HepG2 (cell line): ENCODE data around the gene B9D2. TPM values are rescaled to one million over a fixed set of nuclear protein-coding genes. Genes with fewer than 3 reads are reported as not detected.

ENCODE experiments used
- FOXK1 ChIP-seq: sonication (generic); formaldehyde crosslinking; IDR thresholded peaks from 2 replicates; pipeline ENCODE4 v1.4.0; 2020; ENCODE audit warnings: low read depth, missing genetic modification reagents, borderline replicate concordance
- GATA4 ChIP-seq: sonication (generic); IDR thresholded peaks from 2 replicates; pipeline ENCODE4 v1.6.1; 2016; ENCODE audit warnings: antibody characterized with exemption, low read depth, borderline replicate concordance
- GRHL1 ChIP-seq: sonication (generic); formaldehyde crosslinking; conservative IDR thresholded peaks from 2 replicates; pipeline ENCODE4 v1.8.0; 2022; ENCODE audit warnings: missing genetic modification reagents
- LCORL ChIP-seq, 2 experiments: fragments of 450-650 bp in 1 of 2; sonication (generic) in 1 of 2; formaldehyde crosslinking in 1 of 2; IDR thresholded peaks; 2 replicates each; pipeline versions ENCODE4 v1.5.0 to v1.6.1; 2017 to 2020; ENCODE audit warnings: antibody characterized with exemption in 1 of 2, missing genetic modification reagents in 1 of 2
- MYC ChIP-seq: sonication (generic); formaldehyde crosslinking; IDR thresholded peaks from 2 replicates; pipeline ENCODE4 v1.9.0; 2021; ENCODE audit warnings: missing genetic modification reagents, borderline replicate concordance
- NFRKB ChIP-seq: fragments of 450-650 bp; IDR thresholded peaks from 2 replicates; pipeline ENCODE4 v1.6.1; 2017
- PATZ1 ChIP-seq: sonication (generic); formaldehyde crosslinking; IDR thresholded peaks from 2 replicates; pipeline ENCODE4 v1.4.0; 2020; ENCODE audit warnings: missing genetic modification reagents
- ZNF274 ChIP-seq: sonication (generic); formaldehyde crosslinking; IDR thresholded peaks from 2 replicates; pipeline ENCODE4 v1.5.1; 2020; ENCODE audit warnings: mild to moderate bottlenecking, missing genetic modification reagents
- ZNF644 ChIP-seq: IDR thresholded peaks from 2 replicates; pipeline ENCODE4 v1.6.1; 2016; ENCODE audit warnings: low read depth
- ZNF740 ChIP-seq: sonication (generic); formaldehyde crosslinking; IDR thresholded peaks from 2 replicates; pipeline ENCODE4 v1.4.0; 2020; ENCODE audit warnings: missing genetic modification reagents
- ZSCAN9 ChIP-seq: IDR thresholded peaks from 2 replicates; pipeline ENCODE4 v1.6.1; 2016; ENCODE audit warnings: borderline replicate concordance
- polyA plus RNA-seq, 8 experiments: library from polyadenylated mRNA; depleted of rRNA in 3 of 8; stranded (reverse) in 7 of 8; unstranded in 1 of 8; fragments of >200 nt; fragmentation: Illumina TruSeq in 4 of 8; extraction: Trizol in 4 of 8; gene quantifications; 2 replicates each; pipeline versions ENCODE4 v1.2.1 to v1.2.3, GENCODE V29; 2011 to 2016; ENCODE audit warnings: low read depth in 4 of 8, missing spikeins in 1 of 8, mixed read lengths in 1 of 8; ENCODE audit not compliant: insufficient read depth in 1 of 8
- total RNA-seq, 5 experiments: library from RNA; depleted of rRNA; stranded (reverse); fragments of >200 nt; fragmentation: Illumina TruSeq; extraction: Trizol; gene quantifications; 2 replicates each; pipeline ENCODE4 v1.2.3, GENCODE V29; 2016; ENCODE audit warnings: low read depth in 1 of 5
- TF ChIP-seq, protein P1 (sequence below): sonication (generic); formaldehyde crosslinking; IDR thresholded peaks from 2 replicates; pipeline ENCODE4 v1.4.0; 2020; ENCODE audit warnings: mild to moderate bottlenecking, missing genetic modification reagents, borderline replicate concordance
- TF ChIP-seq, protein P2 (sequence below): sonication (generic); formaldehyde crosslinking; conservative IDR thresholded peaks from 2 replicates; pipeline ENCODE4 v1.8.0; 2022; ENCODE audit warnings: low read depth, missing genetic modification reagents
- TF ChIP-seq, protein P3 (sequence below): sonication (generic); formaldehyde crosslinking; IDR thresholded peaks from 2 replicates; pipeline ENCODE4 v1.4.0; 2020; ENCODE audit warnings: missing genetic modification reagents

B9D2 gene
- total and polyA plus RNA-seq, 2 of the 13 experiments (the other 11 are each of a cell fraction or from before 2014, with no cell fraction given): 3.1 to 4.4 TPM

DNA sequence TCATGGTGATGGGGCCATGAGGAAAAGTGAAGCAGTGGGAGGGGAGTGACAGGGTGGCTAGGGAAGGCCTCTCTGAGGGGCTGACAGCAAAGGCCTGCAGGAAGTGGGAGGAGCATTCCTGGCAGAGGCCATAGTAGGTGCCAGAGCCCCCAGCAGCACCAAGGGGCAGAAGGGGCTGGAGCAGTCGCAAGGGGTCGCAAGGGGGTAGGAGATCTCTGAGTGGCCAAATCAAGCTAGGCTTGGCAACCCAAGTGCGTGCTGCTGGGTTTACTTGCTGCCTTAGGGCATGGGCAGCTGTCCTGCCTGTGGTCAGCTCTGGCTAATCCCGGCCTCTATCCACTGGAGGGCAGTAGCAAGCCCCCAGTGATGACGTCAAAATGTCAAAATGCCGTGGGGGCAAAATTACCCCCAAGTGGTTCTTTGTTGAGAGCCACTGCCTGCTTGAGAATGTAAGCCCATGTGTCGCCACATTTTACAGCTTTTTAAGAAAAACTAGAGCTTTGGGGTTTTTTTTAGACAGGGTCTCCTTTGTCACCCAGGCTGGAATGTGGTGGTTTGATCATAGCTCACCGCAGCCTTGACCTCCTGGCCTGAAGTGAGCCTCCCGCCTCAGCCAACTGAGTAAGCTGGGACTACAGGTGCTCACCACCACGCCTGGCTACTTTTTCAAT, 42.2 kb downstream of the B9D2 start (continued):
- TF ChIP-seq, protein P1, sequence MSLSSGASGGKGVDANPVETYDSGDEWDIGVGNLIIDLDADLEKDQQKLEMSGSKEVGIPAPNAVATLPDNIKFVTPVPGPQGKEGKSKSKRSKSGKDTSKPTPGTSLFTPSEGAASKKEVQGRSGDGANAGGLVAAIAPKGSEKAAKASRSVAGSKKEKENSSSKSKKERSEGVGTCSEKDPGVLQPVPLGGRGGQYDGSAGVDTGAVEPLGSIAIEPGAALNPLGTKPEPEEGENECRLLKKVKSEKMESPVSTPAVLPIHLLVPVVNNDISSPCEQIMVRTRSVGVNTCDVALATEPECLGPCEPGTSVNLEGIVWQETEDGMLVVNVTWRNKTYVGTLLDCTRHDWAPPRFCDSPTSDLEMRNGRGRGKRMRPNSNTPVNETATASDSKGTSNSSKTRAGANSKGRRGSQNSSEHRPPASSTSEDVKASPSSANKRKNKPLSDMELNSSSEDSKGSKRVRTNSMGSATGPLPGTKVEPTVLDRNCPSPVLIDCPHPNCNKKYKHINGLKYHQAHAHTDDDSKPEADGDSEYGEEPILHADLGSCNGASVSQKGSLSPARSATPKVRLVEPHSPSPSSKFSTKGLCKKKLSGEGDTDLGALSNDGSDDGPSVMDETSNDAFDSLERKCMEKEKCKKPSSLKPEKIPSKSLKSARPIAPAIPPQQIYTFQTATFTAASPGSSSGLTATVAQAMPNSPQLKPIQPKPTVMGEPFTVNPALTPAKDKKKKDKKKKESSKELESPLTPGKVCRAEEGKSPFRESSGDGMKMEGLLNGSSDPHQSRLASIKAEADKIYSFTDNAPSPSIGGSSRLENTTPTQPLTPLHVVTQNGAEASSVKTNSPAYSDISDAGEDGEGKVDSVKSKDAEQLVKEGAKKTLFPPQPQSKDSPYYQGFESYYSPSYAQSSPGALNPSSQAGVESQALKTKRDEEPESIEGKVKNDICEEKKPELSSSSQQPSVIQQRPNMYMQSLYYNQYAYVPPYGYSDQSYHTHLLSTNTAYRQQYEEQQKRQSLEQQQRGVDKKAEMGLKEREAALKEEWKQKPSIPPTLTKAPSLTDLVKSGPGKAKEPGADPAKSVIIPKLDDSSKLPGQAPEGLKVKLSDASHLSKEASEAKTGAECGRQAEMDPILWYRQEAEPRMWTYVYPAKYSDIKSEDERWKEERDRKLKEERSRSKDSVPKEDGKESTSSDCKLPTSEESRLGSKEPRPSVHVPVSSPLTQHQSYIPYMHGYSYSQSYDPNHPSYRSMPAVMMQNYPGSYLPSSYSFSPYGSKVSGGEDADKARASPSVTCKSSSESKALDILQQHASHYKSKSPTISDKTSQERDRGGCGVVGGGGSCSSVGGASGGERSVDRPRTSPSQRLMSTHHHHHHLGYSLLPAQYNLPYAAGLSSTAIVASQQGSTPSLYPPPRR (CRISPR knock-in tag): peak; percentile 9; the same call in 1 of the 2 replicates
- peak; percentile 12; the same call in 1 of the 2 replicates for TF ChIP-seq LCORL (IDR thresholded peaks at IDR 0.05)
- peak; percentile 68; the same call in 1 of the 2 replicates for TF ChIP-seq LCORL (CRISPR knock-in tag; IDR thresholded peaks at IDR 0.05)
- TF ChIP-seq, protein P2, sequence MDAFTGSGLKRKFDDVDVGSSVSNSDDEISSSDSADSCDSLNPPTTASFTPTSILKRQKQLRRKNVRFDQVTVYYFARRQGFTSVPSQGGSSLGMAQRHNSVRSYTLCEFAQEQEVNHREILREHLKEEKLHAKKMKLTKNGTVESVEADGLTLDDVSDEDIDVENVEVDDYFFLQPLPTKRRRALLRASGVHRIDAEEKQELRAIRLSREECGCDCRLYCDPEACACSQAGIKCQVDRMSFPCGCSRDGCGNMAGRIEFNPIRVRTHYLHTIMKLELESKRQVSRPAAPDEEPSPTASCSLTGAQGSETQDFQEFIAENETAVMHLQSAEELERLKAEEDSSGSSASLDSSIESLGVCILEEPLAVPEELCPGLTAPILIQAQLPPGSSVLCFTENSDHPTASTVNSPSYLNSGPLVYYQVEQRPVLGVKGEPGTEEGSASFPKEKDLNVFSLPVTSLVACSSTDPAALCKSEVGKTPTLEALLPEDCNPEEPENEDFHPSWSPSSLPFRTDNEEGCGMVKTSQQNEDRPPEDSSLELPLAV (CRISPR knock-in tag): no peak
- TF ChIP-seq MYC (CRISPR knock-in tag): no peak
- 0 out of 2 replicates have a peak, but pooled peaks have one; percentile 65 for TF ChIP-seq ZSCAN9 (CRISPR knock-in tag)
- TF ChIP-seq FOXK1 (CRISPR knock-in tag): no peak
- no peak for TF ChIP-seq ZNF644 (CRISPR knock-in tag)
- TF ChIP-seq PATZ1 (CRISPR knock-in tag): peak; percentile 92
- no peak for TF ChIP-seq GRHL1 (CRISPR knock-in tag)
- TF ChIP-seq ZNF740 (CRISPR knock-in tag): no peak
- no peak for TF ChIP-seq GATA4
- TF ChIP-seq NFRKB: no peak
- 0 out of 2 replicates have a peak, but pooled peaks have one; percentile 48 for TF ChIP-seq ZNF274 (CRISPR knock-in tag)
- TF ChIP-seq, protein P3, sequence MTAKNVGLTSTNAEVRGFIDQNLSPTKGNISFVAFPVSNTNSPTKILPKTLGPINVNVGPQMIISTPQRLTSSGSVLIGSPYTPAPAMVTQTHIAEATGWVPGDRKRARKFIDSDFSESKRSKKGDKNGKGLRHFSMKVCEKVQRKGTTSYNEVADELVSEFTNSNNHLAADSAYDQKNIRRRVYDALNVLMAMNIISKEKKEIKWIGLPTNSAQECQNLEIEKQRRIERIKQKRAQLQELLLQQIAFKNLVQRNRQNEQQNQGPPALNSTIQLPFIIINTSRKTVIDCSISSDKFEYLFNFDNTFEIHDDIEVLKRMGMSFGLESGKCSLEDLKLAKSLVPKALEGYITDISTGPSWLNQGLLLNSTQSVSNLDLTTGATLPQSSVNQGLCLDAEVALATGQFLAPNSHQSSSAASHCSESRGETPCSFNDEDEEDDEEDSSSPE (CRISPR knock-in tag): 0 out of 2 replicates have a peak, but pooled peaks have one; percentile 9
